IPS DF 19.7 (cell line): ENCODE data around the gene GLDC.

ENCODE experiments used
- DNase-seq: peaks from one replicate; pipeline ENCODE4 v3.0.0-alpha.2; 2013; ENCODE audit warnings: low read depth, low spot score

GLDC gene

DNA sequence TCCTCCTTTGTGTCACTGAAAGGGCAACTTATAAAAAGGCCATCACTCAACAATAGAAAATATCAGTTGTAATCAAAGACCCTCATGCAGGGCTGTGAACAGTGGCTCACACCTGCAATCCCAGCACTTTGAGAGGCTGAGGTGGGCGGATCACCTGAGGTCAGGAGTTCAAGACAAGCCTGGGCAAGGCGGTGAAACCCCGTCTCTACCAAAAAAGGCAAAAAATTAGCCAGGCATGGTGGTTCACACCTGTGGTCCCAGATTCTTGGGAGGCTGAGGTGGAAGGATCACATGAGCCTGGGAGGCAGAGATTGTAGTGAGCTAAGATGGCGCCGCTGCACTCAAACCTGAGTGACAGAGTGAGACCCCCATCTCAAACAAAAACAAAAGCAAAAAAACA, 24.7 kb downstream of the GLDC start:
- DNase-seq, result no peak

DNA sequence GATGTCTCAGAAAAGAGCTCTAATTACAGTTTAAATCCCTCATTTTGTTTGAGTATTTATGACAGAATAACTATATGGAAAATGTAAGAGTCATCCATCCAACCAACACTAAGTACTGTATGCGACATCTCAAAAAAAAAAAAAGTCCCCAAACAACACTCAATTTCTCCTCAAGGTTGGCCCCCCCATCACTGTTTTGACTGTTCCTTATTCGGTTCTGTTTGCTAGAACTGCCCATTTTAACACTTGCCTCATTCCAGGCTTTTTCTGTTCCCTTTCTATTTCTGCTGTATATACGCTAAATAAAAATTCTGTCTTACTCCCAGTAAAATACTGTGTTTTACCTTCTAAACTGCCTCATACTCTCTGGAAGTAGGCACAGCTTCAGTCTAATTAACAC, 25.2 kb downstream of the GLDC start:
- no peak for DNase-seq

DNA sequence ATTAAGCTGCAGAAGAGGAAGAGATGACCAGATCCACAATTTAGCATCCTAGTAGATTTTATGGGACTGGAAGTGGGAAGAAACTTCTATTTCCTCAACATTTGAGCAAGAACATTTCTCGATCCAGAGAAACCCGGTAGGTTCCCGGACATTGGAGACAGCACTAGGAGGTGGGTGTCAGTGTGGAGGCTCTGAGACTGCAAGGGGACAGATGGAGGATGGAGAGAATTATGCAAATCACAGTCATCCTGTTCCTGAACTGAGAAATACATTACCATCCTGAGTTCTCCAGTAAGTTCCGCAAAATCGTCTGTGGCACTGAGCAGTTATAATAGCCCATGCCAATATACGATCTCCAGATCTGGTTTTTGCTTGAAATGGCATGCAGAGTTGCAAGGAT, 25.6 kb downstream of the GLDC start:
- no peak for DNase-seq

DNA sequence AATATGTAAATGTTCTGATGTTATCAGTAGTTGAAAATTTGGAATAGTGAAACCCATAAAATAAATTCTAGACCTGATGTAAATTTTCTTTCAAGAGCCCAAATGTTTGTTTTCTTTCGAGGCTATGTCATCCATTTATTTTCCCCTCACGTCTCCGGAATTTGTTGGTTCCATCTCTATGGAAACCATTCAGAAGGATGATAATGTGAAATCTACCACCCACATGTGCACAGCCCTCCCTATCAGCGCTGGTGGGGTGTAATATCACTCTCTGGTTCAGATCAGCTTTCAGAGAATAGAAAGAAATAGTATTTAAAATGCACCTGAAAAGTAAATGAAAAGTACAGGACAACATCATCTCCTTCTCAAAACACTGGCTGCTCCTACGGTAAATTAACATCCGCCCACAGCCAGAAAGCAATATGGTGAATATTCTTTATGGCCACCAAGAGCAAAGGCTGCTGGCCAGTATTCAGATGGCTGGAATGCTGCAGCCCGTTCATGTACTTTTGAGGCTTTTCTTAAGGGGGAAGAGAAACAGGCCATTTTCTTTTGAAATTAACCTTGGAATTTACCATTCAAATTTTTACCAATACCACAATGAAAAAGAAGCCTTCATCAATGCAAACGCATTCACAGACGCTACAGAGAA, 28.5 kb downstream of the GLDC start:
- DNase-seq, result no peak

- DNase-seq, result no peak
Measured at GRCh38 chr9:6614489-6614888, 31.0 kb downstream of the GLDC start.

GRCh38 chr9:6611865-6612264, 33.7 kb downstream of the GLDC start:
- DNase-seq, result no peak

- no peak for DNase-seq
Measured at GRCh38 chr9:6610073-6610472, 35.5 kb downstream of the GLDC start.

DNA sequence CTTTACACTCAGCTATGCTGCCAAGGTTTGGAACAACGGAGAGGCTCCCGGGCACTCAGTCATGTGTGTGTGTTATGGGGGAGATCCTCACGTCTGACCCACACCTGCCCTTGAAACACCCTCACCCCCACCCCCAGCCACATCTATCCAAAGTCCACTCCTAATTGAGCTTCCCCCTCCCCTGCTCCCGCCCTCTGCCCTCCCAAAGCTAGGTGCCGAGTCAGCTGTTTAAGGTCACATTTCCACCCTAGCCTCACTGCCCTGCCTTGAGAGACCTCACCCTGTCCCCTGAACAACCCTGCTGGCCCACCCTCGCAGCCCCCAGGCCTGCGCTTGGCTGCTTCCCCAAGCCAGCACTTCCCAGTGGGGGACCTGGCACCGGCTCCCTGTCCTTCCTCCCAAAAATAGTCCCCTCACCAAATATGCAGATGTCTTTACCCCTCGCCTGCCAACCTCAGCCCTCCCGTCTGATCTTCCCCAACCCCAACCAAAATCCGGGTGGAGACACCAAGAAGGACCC, 36.0 kb downstream of the GLDC start:
- DNase-seq, result no peak

- no peak for DNase-seq
Measured at GRCh38 chr9:6605202-6605601, 40.3 kb downstream of the GLDC start.

DNA sequence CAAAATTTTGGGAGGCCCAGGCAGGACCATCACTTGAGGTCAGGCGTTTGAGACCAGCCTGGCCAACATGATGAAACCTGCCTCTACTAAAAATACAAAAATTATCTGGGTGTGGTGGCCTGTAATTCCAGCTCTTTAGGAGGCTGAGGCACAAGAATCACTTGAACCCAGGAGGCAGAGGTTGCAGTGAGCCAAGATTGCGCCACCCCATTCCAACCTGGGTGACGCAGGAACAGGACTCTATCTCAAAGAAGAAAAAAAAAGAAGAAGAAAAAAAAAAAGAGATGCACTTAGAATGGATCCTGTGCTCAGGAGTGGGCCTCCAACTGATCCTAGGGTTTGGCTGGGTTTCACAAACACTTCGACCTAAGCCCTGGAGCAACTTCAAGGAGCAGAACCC, 45.1 kb downstream of the GLDC start:
- no peak for DNase-seq

GRCh38 chr9:6600006-6600405, 45.5 kb downstream of the GLDC start:
- no peak for DNase-seq

- no peak for DNase-seq
Measured at GRCh38 chr9:6598249-6598725, 47.2 kb downstream of the GLDC start.

DNA sequence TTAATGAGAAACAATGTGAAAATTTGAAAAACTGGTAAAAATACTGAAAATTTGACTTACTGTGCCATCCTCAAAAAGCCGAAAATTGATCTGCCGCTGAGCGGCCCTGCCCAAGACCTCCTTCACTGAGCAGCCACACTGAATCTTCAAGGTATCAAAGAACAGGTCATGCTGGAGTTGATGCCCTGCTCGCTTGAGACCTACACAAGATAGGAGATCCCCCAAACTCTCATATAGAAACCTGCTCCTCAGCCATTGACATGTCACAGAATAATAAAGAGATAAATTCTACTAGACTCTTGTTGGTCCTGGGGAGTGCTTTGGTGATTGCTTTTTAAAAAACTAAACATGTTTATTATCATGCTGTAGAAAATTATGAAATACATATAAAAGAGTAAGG, 52.7 kb downstream of the GLDC start:
- no peak for DNase-seq

DNA sequence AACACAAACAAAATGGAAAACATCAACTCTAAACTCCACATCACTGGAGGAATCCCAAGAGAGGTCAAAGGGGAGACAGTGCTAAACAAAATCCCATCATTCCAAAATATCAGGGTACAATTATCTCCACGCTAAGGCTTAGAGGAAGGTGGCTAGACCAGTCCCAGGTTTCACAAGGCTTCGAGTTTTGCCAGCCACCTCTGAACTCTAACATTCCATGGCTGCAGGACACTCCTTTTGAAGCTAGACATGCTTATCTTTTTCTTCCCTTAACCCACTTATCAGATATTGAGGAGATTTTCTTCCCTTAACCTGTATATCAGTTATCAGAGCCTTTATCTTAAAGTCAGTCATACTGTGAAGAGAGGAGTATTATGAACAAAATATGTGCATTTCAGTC, 53.3 kb downstream of the GLDC start:
- no peak for DNase-seq

GRCh38 chr9:6590772-6591384, 54.7 kb downstream of the GLDC start:
- DNase-seq, result no peak

- no peak for DNase-seq
Measured at GRCh38 chr9:6590334-6590733, 55.2 kb downstream of the GLDC start.

DNA sequence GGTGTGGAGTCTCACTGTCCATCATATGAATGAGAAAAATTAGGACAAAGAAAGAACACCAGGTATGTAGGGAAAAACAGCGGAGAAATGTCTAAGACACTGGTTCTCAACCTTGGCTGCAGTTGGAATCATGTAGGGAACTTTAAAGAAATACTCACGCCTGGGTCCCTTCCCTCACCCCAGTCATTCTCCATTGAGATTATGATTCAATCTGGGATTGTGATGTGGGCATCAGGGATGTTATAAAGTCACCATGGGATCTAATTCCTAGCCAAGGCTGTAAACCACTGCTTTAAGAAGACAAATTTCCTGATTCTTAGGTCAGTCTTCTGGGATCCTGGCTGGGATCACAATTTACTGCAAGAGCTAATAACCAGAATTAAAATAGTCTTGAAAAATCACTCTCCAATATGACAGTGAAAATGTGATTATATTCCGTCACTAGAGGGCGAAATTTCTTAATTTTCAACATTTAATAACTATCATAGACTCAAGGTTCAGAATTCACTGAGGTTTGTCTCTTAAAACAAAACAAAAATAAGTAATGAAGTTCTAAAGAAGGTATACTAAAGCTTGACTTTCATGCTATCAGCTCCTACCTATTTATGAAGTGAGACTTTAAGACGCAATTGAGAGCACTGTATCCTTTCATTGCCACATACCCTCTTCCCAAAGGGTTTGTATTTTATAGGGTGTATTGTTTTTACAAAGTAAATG, 60.5 kb downstream of the GLDC start:
- no peak for DNase-seq

DNA sequence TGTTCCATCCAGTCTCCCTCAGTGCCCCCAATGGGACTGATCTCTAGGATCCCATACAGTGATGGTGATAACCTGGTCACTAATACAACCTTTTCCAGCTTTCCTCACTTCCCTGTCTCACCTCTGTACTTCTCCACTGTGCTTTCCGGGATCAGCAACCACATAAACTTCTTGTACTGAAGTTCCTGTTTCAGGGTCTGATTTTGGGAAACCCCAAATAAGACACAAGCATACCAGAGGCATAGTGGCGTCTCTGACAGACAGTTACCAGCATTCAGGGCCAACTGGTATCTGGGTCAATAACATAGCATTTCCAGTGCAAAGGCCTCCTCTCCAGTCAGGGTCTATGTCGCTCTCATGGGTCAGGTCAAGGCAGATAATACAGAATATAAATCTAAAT, 64.3 kb downstream of the GLDC start:
- no peak for DNase-seq

DNA sequence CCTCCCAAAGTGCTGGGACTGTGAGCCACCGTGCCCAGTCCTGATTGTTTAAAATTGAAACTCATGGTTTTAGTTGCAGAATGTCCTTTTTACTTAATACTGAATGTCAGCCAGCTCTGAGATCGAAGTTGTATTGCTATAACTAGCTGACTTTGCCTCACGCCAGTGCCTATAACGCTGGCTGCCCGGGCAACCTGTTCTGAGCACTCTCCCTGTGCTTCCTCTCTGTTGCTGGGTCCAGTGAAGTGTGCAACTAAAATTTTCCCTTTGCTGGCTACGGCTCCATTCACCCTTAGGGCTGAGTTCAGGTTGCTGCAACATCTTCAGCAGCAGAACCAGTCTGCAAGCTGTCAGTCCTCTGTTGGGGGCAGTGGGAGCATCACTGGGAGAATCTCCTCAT, 65.9 kb downstream of the GLDC start:
- DNase-seq, result no peak

DNA sequence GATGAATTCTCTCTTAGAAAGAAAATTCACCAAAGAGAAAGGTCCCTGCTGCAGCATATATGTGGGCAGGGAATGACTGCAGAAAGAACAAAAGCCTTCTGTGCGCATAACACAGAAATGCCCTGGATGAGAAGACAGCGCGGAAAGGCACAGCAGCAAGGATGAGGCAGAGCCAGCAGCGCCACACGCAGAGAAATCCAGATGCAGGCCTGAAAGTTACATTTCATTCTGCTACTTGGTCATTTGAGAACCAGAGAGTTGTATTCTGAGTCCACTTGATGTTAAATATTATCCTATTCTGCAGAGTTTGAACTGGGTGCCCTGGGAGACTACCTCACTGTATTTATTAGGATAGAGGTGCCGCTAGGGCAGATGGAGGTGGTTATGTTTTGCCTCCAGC, 68.5 kb downstream of the GLDC start:
- DNase-seq, result no peak

- DNase-seq, result no peak
Measured at GRCh38 chr9:6575324-6576034, 70.0 kb downstream of the GLDC start.

DNA sequence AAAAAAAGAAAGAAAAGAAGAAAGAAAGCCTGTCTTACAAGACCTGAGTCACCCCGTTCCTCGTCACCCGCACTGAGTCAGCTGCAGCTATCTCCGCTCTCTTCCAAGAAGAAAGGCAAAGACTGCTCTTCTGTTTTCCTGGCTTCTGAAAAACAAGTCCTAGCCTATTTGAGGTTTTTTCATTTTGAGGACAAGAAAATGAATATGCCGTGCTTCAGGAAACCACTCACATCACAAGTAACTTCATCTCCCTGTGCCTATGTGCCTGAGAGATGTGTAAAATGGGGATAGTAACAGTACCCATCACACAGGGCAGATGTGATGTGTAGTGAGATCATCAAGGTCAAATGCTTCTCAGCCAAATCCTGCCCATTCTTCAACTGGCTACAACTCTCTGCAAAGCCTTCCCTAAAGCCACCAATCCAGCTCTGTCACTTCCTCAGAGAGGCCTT, 78.4 kb downstream of the GLDC start:
- DNase-seq, result no peak
